GM10248 (cell line): ENCODE results near the gene PVALEF.

Experiments used
- CTCF ChIA-PET: fragments of 300-600 bp; sonication (Branson Sonifier 250); formaldehyde crosslinking; extraction: SDS; loops from one replicate; lab custom pipeline; 2021; ENCODE audit warnings: antibody characterized with exemption; lab: Yijun Ruan, JAX
- POLR2A ChIA-PET: fragments of 350-650 bp; sonication (Branson Sonifier 250); formaldehyde crosslinking; extraction: SDS; loops from one replicate; lab custom pipeline; 2020; ENCODE audit warnings: antibody characterized with exemption; lab: Yijun Ruan, JAX
- DNase-seq: peaks from one replicate; pipeline ENCODE4 v3.0.0; 2012; ENCODE audit errors: extremely low spot score
- TF ChIP-seq, protein P1 (sequence below): IDR thresholded peaks from 2 replicates; pipeline ENCODE4 v1.5.1; 2012; ENCODE audit warnings: mild to moderate bottlenecking, low read depth; ENCODE audit errors: extremely low read depth, missing control alignments, control extremely low read depth

The PVALEF gene

DNA sequence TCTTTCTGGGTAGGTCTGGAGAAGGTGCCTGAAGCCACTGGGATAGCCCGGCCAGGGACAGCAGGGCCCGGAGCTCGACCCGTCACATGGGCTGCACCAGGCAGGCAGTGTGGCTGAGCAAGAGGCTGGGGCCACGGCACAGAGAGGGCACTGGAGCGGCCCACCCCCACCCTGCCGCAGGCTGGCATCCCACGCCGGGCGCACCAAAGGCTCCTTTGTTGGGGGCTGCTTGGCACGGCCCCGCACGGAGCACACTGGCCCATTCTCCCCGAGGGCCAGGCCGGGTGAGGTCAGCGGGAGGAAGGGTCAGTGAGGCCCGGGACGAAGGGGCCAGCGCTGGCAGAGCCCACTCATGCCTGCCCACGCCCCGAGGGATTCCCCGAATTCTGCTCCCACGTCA is 36.5 kb upstream of the PVALEF start:
- DNase-seq, result no peak
- POLR2A ChIA-PET, result no interaction called here
- TF ChIP-seq, protein P1, sequence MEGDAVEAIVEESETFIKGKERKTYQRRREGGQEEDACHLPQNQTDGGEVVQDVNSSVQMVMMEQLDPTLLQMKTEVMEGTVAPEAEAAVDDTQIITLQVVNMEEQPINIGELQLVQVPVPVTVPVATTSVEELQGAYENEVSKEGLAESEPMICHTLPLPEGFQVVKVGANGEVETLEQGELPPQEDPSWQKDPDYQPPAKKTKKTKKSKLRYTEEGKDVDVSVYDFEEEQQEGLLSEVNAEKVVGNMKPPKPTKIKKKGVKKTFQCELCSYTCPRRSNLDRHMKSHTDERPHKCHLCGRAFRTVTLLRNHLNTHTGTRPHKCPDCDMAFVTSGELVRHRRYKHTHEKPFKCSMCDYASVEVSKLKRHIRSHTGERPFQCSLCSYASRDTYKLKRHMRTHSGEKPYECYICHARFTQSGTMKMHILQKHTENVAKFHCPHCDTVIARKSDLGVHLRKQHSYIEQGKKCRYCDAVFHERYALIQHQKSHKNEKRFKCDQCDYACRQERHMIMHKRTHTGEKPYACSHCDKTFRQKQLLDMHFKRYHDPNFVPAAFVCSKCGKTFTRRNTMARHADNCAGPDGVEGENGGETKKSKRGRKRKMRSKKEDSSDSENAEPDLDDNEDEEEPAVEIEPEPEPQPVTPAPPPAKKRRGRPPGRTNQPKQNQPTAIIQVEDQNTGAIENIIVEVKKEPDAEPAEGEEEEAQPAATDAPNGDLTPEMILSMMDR, result no peak
- CTCF ChIA-PET, result no interaction called here

DNA sequence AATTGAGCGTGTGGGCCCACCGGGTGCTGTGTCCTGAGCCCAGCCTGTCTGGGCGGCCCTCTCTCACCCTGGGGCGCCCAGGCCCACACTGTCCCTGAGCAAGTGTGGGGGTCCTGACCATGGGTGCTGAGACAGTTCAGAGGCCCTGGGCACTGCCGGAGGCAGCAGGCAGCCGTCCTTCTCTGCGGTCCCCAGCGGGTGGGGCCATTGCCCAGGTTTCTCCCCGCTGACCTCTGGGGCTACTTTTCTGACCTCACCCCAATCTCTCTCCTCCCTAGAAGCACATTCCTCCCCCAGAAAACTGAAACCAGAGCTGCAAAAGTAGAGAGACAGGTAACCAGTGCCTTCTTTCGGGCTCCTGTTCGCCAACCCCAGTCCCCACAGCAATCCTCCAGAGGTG is 36.0 kb upstream of the PVALEF start:
- ChIA-PET POLR2A (no interaction called here), CTCF (interaction anchor here (1.4 kb wide), 1 partner anchor 14 kb away, joined by 5 read pairs; no protein-coding TSS in a partner anchor)
- DNase-seq, result no peak
- TF ChIP-seq, protein P1, result no peak

DNA sequence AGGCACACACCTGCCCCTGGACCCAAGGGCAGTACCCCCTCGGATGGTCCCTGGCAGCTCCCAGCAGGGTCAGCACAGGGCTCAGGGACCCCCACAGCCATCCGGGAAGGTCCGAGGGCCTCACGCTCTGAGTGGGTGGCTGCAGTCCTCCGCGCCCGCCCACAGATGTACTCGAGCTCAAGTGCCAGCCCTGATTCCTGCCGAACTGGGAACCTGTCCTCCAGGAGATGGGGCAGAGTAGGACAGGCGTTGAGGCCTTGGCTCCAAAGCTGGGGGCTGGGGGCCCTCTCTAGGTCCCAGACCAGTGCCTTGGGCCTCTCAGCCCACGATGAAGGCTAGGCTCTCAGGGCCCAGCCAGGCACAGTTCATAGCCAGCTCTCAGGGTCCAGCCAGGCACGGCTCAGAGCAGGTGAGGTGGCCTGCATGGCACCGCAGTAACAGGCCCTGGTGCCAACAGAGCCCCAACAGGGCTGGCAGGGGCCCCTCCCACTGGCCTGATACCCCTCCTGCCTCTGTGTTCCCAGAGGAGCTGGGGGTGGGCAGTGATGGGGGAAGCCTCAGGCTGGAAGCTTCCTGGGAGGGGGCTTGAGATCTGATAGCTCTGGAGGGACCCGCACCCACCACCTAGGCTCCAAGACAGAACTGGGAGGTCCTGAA is 35.5 kb upstream of the PVALEF start:
- CTCF ChIA-PET, result interaction anchor here (1.0 to 1.4 kb wide), 2 partner anchors 13 to 24 kb away, joined by 3 to 5 read pairs; no protein-coding TSS in a partner anchor
- no peak for DNase-seq
- POLR2A ChIA-PET, result no interaction called here
- TF ChIP-seq, protein P1, result no peak

DNA sequence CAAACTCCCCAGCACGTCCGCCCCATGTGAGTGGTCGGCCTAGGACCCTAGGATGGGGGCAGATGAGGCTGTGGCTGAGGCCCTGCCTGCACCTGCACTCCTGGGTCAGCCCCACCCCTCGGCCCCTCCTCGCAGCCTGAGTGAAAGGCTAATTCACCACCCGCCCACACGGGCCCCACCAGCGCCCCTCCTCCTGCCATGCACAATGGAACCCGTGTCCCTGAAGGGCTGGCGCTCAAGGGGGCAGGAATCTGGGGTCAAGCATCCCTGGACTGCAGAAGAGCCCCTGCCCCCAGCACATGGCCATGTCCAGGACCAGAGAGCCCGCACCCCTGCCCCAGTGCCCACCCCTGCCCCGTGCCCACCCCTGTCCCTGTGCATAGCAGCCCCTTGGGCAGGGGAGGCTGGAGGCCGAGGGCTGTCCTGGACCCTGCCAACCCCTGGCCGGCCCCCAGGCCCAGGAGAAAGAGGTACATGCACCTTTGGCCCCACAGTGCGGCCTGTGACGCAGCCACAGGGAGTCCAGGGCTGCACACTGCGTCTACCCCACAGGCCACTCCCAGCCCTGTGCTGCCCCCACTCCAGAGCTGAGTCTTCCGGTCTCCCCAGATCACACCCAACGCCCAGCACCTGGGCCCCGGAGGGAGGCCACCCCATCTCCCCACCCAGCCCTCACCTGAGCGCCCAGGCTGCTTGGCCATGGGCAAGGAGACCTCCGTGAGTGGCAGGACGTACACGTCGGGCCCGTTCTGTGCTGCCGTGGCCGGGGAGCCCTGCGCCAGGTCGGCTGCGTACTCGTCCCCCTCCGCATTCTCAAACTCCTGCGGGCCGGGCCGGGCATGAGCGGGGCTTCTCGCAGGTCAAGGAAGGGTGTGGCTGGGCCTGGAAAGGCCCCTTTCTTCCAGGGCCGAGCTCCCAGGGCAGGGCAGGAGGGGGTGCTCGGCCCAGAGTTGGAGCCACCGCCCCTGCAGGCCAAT is 34.6 kb upstream of the PVALEF start:
- CTCF ChIA-PET, result interaction anchor here (1.0 to 1.4 kb wide), 2 partner anchors 12 to 23 kb away, joined by 3 to 5 read pairs; no protein-coding TSS in a partner anchor
- POLR2A ChIA-PET, result no interaction called here
- no peak for DNase-seq
- TF ChIP-seq, protein P1, result no peak

DNA sequence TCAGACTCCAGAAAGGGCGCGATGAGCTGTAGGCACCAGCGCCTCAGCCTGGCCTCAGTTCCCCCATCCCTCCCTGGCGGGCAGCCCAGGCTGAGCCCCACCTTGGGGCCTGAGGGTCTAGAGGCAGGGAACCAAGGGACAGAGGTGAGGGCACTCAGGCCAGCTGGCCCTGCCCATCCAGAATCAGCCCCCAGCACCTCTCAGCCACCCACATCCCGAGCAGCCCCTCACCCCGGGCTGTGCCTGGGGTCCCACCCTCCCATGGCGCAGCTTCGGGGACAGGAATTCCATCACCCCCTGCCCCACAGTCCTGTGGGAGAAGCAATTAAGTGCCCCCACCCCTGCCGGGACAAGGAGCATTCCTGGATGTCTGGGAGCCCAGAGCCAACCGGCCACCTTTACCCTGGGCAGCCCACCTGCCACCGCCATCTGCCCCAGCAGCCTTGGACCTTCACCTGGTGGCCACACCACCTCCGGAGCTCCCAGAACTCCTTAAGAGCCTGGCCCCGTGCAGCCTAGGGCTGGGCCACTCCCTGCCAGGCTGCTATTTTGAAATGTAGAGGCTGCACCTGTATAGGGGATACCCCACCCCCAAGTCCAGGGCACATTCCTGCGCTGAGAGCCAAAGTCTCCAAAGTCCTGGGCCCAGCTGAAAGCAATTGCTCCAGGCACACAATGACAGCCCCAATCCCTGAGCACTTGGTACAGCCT is 33.7 kb upstream of the PVALEF start:
- TF ChIP-seq, protein P1, result no peak
- ChIA-PET POLR2A (no interaction called here), CTCF (no interaction called here)
- no peak for DNase-seq

DNA sequence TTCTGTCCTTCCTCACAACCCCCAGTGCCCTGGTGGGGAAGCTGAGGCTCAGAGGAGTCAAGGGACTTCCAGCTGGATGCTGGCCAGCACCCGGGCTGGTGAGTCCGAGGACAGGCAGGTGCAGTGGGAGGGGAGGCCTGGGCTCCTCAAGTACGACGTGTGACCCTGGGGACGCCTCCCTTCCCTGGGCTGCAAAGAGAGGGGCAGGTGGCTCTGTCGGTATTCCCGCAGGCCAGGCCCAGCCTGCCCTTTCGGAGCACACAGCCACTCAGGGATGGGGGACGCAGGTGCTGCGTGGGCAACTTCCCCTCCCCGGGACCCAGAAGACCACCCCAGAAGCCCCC is 33.1 kb upstream of the PVALEF start:
- TF ChIP-seq, protein P1, result no peak
- ChIA-PET POLR2A (no interaction called here), CTCF (no interaction called here)
- no peak for DNase-seq
